ENCODE data around the gene ARID1B. TPM values are rescaled to one million over a fixed set of nuclear protein-coding genes. Genes with fewer than 3 reads are reported as not detected.

ARID1B gene
- total and polyA plus RNA-seq, 7 donors: 8.1 to 61.1 (median 53.1) TPM

- TF ChIP-seq CTCF (IDR thresholded peaks at IDR 0.05): no peak
- H3K4me1 ChIP-seq: peaks cover 86% of the 10 kb centered on the region
- peak overlapping the region; percentile 82 for H3K27ac ChIP-seq
- DNase-seq (no peak), ATAC-seq (peak in 2 of 4 donors; percentile 3 to 4)
- peaks cover 0 to 2% of the 10 kb centered on the region in 2 donors for H3K36me3 ChIP-seq (ENCODE audit: insufficient read depth in 1 of 2, low read depth in 1 of 2)
- WGBS, 3 donors: 32 to 62% (median 44%) methylated on average over 1 of the region's 1 CpG
- H3K27me3 ChIP-seq (ENCODE audit: insufficient read depth in 3 of 3, low read length in 2 of 3): no peaks in the 10 kb centered on the region
- no peaks in the 10 kb centered on the region for H3K9me3 ChIP-seq
- intact Hi-C loops (cut with DNase I): no loop called here
- peak overlapping the region; percentile 1 for H3K4me3 ChIP-seq
Observed at GRCh38 chr6:156852858-156853216, 75.7 kb downstream of the ARID1B start.

DNA sequence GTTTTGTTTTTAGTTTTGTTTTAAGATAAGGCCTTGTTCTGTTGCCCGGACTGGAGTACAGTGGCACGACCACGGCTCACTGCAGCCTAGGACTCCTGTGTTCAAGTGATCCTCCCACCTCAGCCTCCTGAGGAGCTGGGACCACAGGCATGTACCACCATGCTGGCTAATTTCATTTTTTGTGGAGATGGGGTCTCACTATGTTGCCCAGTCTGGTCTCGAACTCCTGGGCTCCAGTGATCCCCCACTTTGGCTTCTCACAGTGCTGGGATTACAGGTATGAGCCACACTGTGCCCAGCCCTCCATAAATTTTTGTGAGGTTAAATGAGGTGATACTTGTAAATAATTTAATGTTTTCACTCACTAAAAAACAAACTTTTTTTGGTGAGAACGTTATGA is 76.6 kb downstream of the ARID1B start:
- no peaks in the 10 kb centered on the region for H3K9me3 ChIP-seq
- H3K4me1 ChIP-seq: peaks cover 85% of the 10 kb centered on the region
- no peak for DNase-seq
- 84 to 88% (median 85%) methylated on average over 5 of the region's 5 CpGs for WGBS, 3 donors
- no peak overlapping the region for H3K27ac ChIP-seq
- no peaks in the 10 kb centered on the region for H3K27me3 ChIP-seq (ENCODE audit: insufficient read depth in 3 of 3, low read length in 2 of 3)
- intact Hi-C loops (cut with DNase I): no loop called here
- no peak overlapping the region for H3K4me3 ChIP-seq
- no peak for ATAC-seq
- no peak for TF ChIP-seq CTCF (IDR thresholded peaks at IDR 0.05)
- peaks cover 0 to 2% of the 10 kb centered on the region in 2 donors for H3K36me3 ChIP-seq (ENCODE audit: insufficient read depth in 1 of 2, low read depth in 1 of 2)

DNA sequence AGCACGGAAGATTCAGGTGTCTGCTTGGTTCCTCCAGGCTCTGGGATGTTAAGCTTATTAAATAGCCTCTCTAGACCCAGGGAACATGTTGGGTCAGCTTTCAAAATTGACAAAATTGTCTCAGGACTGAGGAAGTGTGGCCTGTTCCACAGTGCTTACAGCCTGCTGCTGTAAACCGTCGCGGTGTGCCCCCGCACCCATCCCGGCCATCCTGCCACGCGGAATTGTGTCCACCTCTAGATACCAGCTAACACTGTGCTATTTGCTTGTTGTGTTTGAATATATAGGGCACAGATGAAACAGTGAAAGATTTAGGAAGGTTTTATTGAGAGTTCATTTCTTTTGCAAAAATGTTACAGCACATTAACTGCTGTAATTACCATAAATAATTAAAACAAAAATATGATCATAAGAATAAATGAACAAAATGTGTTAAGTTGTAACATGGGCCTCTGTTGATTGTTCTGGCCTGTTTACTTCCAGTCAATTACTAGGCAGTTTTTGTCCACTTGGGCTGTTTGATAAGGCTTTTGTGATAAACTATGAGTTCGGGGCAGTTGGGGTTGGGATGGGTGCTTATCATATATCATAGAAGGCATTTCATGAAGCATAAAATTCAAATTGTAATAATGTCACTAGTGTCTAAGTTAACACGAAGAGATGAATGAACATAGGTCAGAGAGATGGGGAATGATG is 77.4 kb downstream of the ARID1B start:
- DNase-seq: no peak
- WGBS, 3 donors: 89 to 92% (median 90%) methylated on average over 10 of the region's 10 CpGs
- TF ChIP-seq CTCF (IDR thresholded peaks at IDR 0.05): no peak
- H3K36me3 ChIP-seq (ENCODE audit: insufficient read depth in 1 of 2, low read depth in 1 of 2): peaks cover 0 to 2% of the 10 kb centered on the region in 2 donors
- peaks cover 85% of the 10 kb centered on the region for H3K4me1 ChIP-seq
- H3K27ac ChIP-seq: no peak overlapping the region
- intact Hi-C loops (cut with DNase I): no loop called here
- no peaks in the 10 kb centered on the region for H3K27me3 ChIP-seq (ENCODE audit: insufficient read depth in 3 of 3, low read length in 2 of 3)
- H3K9me3 ChIP-seq: no peaks in the 10 kb centered on the region
- no peak overlapping the region for H3K4me3 ChIP-seq
- no peak for ATAC-seq

DNA sequence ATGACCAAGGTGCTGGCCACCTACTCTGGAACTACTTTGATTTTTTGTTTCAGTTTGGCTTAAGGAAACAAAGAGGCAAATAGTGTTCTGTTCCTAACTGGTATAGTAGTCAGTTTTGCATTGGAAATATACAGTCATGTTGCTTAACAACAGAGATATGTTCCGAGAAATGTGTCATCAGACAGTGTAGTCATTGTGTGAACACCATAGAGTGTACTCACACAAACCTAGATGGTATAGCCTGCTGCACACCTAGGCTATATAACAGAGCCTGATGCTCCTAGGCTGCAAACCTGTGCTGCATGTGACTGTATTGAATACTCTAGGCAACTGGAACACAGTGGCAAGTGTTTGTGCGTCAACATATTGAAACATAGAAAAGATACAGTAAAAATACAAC is 80.4 kb downstream of the ARID1B start:
- intact Hi-C loops (cut with DNase I): no loop called here
- no peak for DNase-seq
- TF ChIP-seq CTCF (IDR thresholded peaks at IDR 0.05): no peak
- peaks cover 0 to 2% of the 10 kb centered on the region in 2 donors for H3K36me3 ChIP-seq (ENCODE audit: insufficient read depth in 1 of 2, low read depth in 1 of 2)
- no peak overlapping the region for H3K4me3 ChIP-seq
- H3K27ac ChIP-seq: no peak overlapping the region
- H3K27me3 ChIP-seq (ENCODE audit: insufficient read depth in 3 of 3, low read length in 2 of 3): no peaks in the 10 kb centered on the region
- ATAC-seq: peak in 2 of 4 donors; percentile 21 to 22
- H3K4me1 ChIP-seq: peaks cover 83% of the 10 kb centered on the region
- no peaks in the 10 kb centered on the region for H3K9me3 ChIP-seq
- 92 to 93% (median 93%) methylated on average over 2 of the region's 2 CpGs for WGBS, 3 donors

- TF ChIP-seq CTCF (IDR thresholded peaks at IDR 0.05): no peak
- Histone ChIP-seq H3K4me3 (no peak overlapping the region), H3K4me1 (peaks cover 82% of the 10 kb centered on the region), H3K36me3 (ENCODE audit: insufficient read depth in 1 of 2, low read depth in 1 of 2) (peaks cover 0 to 2% of the 10 kb centered on the region in 2 donors), H3K9me3 (no peaks in the 10 kb centered on the region), H3K27ac (no peak overlapping the region), H3K27me3 (ENCODE audit: insufficient read depth in 3 of 3, low read length in 2 of 3) (no peaks in the 10 kb centered on the region)
- DNase-seq (no peak), ATAC-seq (no peak)
- 63 to 89% (median 72%) methylated on average over 1 of the region's 1 CpG for WGBS, 3 donors
- intact Hi-C loops (cut with DNase I): no loop called here
Observed at GRCh38 chr6:156859686-156860085, 82.5 kb downstream of the ARID1B start.
